Hepatocyte (in vitro differentiated cells): ENCODE measurements around the gene OSBPL10. TPM values are rescaled to one million over a fixed set of nuclear protein-coding genes. Genes with fewer than 3 reads are reported as not detected.

ENCODE experiments used
- DNase-seq: peaks from one replicate; pipeline ENCODE4 v3.0.0-alpha.2; 2016; ENCODE audit warnings: low spot score
- H2AFZ ChIP-seq: fragments of 200-600 bp; sonication (generic); 2 replicates; pipeline ENCODE4 v1.6.0; 2016; ENCODE audit warnings: antibody characterized with exemption, mild to moderate bottlenecking
- H3K27ac ChIP-seq: fragments of 200-600 bp; sonication (generic); 2 replicates; pipeline ENCODE4 v1.5.1; 2016; ENCODE audit warnings: mild to moderate bottlenecking
- H3K27me3 ChIP-seq: fragments of 200-600 bp; sonication (generic); 2 replicates; pipeline ENCODE4 v1.6.1; 2016
- H3K36me3 ChIP-seq: fragments of 200-600 bp; sonication (generic); replicated peaks from 2 replicates; pipeline ENCODE4 v1.5.1; 2016; ENCODE audit warnings: low read depth; ENCODE audit not compliant: insufficient read depth
- H3K4me1 ChIP-seq: fragments of 200-600 bp; sonication (generic); 2 replicates; pipeline ENCODE4 v1.5.1; 2016; ENCODE audit warnings: mild to moderate bottlenecking, moderate library complexity; ENCODE audit not compliant: insufficient read depth
- H3K4me2 ChIP-seq: fragments of 200-600 bp; sonication (generic); 2 replicates; pipeline ENCODE4 v1.6.0; 2016
- H3K4me3 ChIP-seq: fragments of 200-600 bp; sonication (generic); 2 replicates; pipeline ENCODE4 v1.5.1; 2016; ENCODE audit warnings: mild to moderate bottlenecking
- H3K79me2 ChIP-seq: fragments of 200-600 bp; sonication (generic); 2 replicates; pipeline ENCODE4 v1.6.0; 2017; ENCODE audit warnings: mild to moderate bottlenecking
- H3K9me2 ChIP-seq: fragments of 200-600 bp; sonication (generic); replicated peaks from 2 replicates; pipeline ENCODE4 v1.6.0; 2017; ENCODE audit warnings: mild to moderate bottlenecking; ENCODE audit not compliant: insufficient read depth
- H3K9me3 ChIP-seq: fragments of 200-600 bp; sonication (generic); 2 replicates; pipeline ENCODE4 v1.5.1; 2016; ENCODE audit warnings: low read depth, mild to moderate bottlenecking
- H4K20me1 ChIP-seq: fragments of 200-600 bp; sonication (generic); 2 replicates; pipeline ENCODE4 v1.6.0; 2016; ENCODE audit warnings: mild to moderate bottlenecking; ENCODE audit not compliant: insufficient read depth, poor library complexity, severe bottlenecking
- CTCF ChIP-seq: fragments of 200-600 bp; sonication (generic); IDR thresholded peaks from 2 replicates; pipeline ENCODE4 v1.5.1; 2016; ENCODE audit warnings: antibody characterized with exemption, mild to moderate bottlenecking; ENCODE audit not compliant: poor library complexity
- EZH2 ChIP-seq: fragments of 200-600 bp; sonication (generic); IDR thresholded peaks from 2 replicates; pipeline ENCODE4 v1.6.1; 2016; ENCODE audit warnings: antibody characterized with exemption, mild to moderate bottlenecking, borderline replicate concordance
- EZH2phosphoT487 ChIP-seq: fragments of 200-600 bp; sonication (generic); IDR thresholded peaks from one replicate; pipeline ENCODE4 v1.6.1; 2018; ENCODE audit warnings: antibody characterized with exemption, mild to moderate bottlenecking, low read depth, moderate library complexity; ENCODE audit not compliant: unreplicated experiment, severe bottlenecking
- WGBS: methylation state at CpG from one replicate; pipeline ENCODE4 v1.1.6; 2016; ENCODE audit warnings: low lambda C conversion rate; ENCODE audit errors: missing lambda C conversion rate; 5-methylcytosine and 5-hydroxymethylcytosine counted together
- polyA plus RNA-seq: library from polyadenylated mRNA; unstranded; fragments of >200 nt; fragmentation: Nextera tagmentation; extraction: Ambion mirVana; gene quantifications from 2 replicates; pipeline ENCODE4 v1.2.1, GENCODE V29; 2016
- total RNA-seq: library from RNA; depleted of rRNA; stranded (reverse); fragments of >200 nt; gene quantifications from 2 replicates; pipeline ENCODE4 v1.2.3, GENCODE V29; 2014

OSBPL10 gene
- total and polyA plus RNA-seq, 2 experiments from 2014 or later, result 18.2 to 32.8 TPM

- Histone ChIP-seq H3K79me2 (peaks cover 20% of the 10 kb centered on the region), H3K27ac (no peak overlapping the region), H3K4me3 (no peak overlapping the region), H3K36me3 (no peaks in the 10 kb centered on the region), H3K27me3 (no peaks in the 10 kb centered on the region), H3K9me3 (no peaks in the 10 kb centered on the region), H3K4me1 (no peaks in the 10 kb centered on the region), H3K9me2 (no peaks in the 10 kb centered on the region), H4K20me1 (no peaks in the 10 kb centered on the region), H3K4me2 (no peak overlapping the region), H2AFZ (no peak overlapping the region)
- DNase-seq, result no peak
- 89% methylated on average over 6 of the region's 6 CpGs for WGBS
- TF ChIP-seq CTCF (no peak), EZH2 (no peak), EZH2phosphoT487 (no peak)
These were observed 144.7 kb downstream of the OSBPL10 start for GRCh38 chr3:31836131-31837075.

GRCh38 chr3:31833391-31834190, 147.5 kb downstream of the OSBPL10 start:
- no peak for DNase-seq
- no peak overlapping the region for H3K4me2 ChIP-seq
- H3K36me3 ChIP-seq, result no peaks in the 10 kb centered on the region
- 49% methylated on average over 6 of the region's 6 CpGs for WGBS
- no peaks in the 10 kb centered on the region for H3K9me2 ChIP-seq
- peaks cover 20% of the 10 kb centered on the region for H3K79me2 ChIP-seq
- no peaks in the 10 kb centered on the region for H4K20me1 ChIP-seq
- H2AFZ ChIP-seq, result no peak overlapping the region
- H3K4me3 ChIP-seq, result no peak overlapping the region
- no peak for TF ChIP-seq EZH2phosphoT487
- TF ChIP-seq CTCF, result no peak
- TF ChIP-seq EZH2, result no peak
- H3K4me1 ChIP-seq, result no peaks in the 10 kb centered on the region
- no peak overlapping the region for H3K27ac ChIP-seq
- H3K9me3 ChIP-seq, result no peaks in the 10 kb centered on the region
- no peaks in the 10 kb centered on the region for H3K27me3 ChIP-seq

- Histone ChIP-seq H3K9me3 (no peaks in the 10 kb centered on the region), H3K4me2 (no peak overlapping the region), H3K9me2 (no peaks in the 10 kb centered on the region), H3K79me2 (peaks cover 17% of the 10 kb centered on the region), H3K4me1 (no peaks in the 10 kb centered on the region), H2AFZ (no peak overlapping the region), H3K4me3 (no peak overlapping the region), H3K36me3 (no peaks in the 10 kb centered on the region), H4K20me1 (no peaks in the 10 kb centered on the region), H3K27me3 (no peaks in the 10 kb centered on the region), H3K27ac (no peak overlapping the region)
- no peak for DNase-seq
- 75% methylated on average over 5 of the region's 5 CpGs for WGBS
- TF ChIP-seq CTCF (no peak), EZH2phosphoT487 (no peak), EZH2 (no peak)
These were observed 148.5 kb downstream of the OSBPL10 start for GRCh38 chr3:31832551-31832950.
